Peyer's patch (tissue), 4 donors: ENCODE data around the gene C3orf22. TPM values are rescaled to one million over a fixed set of nuclear protein-coding genes. Genes with fewer than 3 reads are reported as not detected.
A peak's percentile ranks its signal among the peaks of the same experiment; 100 is the strongest.

ENCODE experiments used
- DNase-seq, 3 donors: peaks; one replicate each; pipeline ENCODE4 v3.0.0-alpha.2; 2017 to 2019
- H3K27ac ChIP-seq, 4 donors: fragments of 200-600 bp; sonication (generic); one replicate each; pipeline ENCODE4 v1.5.1; 2016 to 2019
- H3K27me3 ChIP-seq, 2 donors: fragments of 200-600 bp; sonication (generic); one replicate each; pipeline ENCODE4 v1.5.1; 2019
- H3K36me3 ChIP-seq, 3 donors: fragments of 200-600 bp; sonication (generic); one replicate each; pipeline ENCODE4 v1.5.1; 2016 to 2019
- H3K4me1 ChIP-seq, 4 donors: fragments of 200-600 bp; sonication (generic); one replicate each; pipeline ENCODE4 v1.5.1; 2016 to 2019
- H3K4me3 ChIP-seq, 4 donors: fragments of 200-600 bp; sonication (generic); 1 replicate in 3 of 4; 2 replicates in 1 of 4; pipeline ENCODE4 v1.5.1; 2016 to 2019; ENCODE audit warnings: mild to moderate bottlenecking in 1 of 4
- H3K9me3 ChIP-seq, 4 donors: fragments of 200-600 bp; sonication (generic); one replicate each; pipeline ENCODE4 v1.5.1; 2016 to 2019; ENCODE audit warnings: mild to moderate bottlenecking in 1 of 4
- CTCF ChIP-seq, 6 experiments: fragments of 450-650 bp in 4 of 6; fragments of 200-600 bp in 2 of 6; sonication (generic) in 1 of 6; IDR thresholded peaks; one replicate each; pipeline ENCODE4 v1.5.1; 2017 to 2019; ENCODE audit warnings: antibody characterized with exemption in 6 of 6, mild to moderate bottlenecking in 3 of 6, moderate library complexity in 1 of 6
- POLR2A ChIP-seq, 2 donors: fragments of 450-650 bp; IDR thresholded peaks; one replicate each; pipeline ENCODE4 v1.5.1; 2017; ENCODE audit warnings: antibody characterized with exemption in 2 of 2, mild to moderate bottlenecking in 2 of 2, moderate library complexity in 2 of 2
- total RNA-seq, 4 donors: library from RNA; depleted of rRNA; stranded (reverse); fragments of >200 nt; gene quantifications; one replicate each; pipeline ENCODE4 v1.1.0, GENCODE V29; 2016

Gene C3orf22
- total RNA-seq, 4 donors from 2014 or later, result not detected

DNA sequence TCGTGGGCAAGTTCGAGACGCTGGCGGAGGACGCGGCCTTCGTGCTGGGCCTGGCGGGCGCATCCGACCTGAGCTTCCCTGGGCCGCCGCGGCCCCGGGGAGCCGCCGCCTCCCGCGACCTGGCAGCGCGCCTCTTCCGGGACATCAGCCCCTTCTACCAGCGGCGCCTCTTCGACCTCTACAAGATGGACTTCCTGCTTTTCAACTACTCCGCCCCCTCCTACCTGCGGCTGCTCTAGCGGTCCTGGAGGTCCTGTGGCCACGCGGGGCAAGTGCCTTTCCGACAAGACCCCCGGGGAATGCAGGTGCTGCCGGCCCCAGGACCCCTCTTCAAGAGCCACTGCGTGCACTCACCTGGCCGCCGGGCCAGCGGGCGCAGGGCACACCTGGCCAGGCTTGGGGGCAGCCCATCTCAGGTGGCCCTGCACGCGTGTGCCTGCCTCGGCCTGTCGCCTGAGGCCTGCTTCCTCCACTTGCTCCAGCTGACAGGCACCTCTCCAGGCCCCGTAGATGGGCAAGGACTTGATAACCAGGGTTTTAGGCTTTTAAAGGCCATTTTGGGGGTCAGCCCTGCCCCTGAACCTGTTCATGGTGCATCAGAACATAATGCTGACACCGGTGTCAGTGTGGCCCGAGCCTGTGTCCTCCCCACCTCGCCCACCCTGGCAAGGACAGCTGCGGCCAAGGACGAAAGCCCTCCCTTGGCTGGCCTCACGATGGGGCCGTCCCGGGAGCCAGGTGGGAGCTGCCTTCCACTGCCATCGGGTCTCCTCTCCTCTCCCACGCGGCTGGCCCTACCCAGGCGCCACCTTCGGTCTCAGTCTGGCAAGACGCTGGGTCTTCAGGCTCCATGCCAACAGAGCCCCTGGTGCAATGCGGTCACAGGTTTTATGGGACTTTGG is 16.1 kb downstream of the C3orf22 start:
- peak; percentile 6 to 42 (median 38) for DNase-seq
- Histone ChIP-seq H3K27ac (no peak overlapping the region), H3K27me3 (no peaks in the 10 kb centered on the region), H3K36me3 (no peaks in the 10 kb centered on the region), H3K9me3 (no peaks in the 10 kb centered on the region), H3K4me3 (no peak overlapping the region), H3K4me1 (no peaks in the 10 kb centered on the region)
- no peak for TF ChIP-seq POLR2A (IDR thresholded peaks at IDR 0.05)
- TF ChIP-seq CTCF (IDR thresholded peaks at IDR 0.05), result no peak

DNA sequence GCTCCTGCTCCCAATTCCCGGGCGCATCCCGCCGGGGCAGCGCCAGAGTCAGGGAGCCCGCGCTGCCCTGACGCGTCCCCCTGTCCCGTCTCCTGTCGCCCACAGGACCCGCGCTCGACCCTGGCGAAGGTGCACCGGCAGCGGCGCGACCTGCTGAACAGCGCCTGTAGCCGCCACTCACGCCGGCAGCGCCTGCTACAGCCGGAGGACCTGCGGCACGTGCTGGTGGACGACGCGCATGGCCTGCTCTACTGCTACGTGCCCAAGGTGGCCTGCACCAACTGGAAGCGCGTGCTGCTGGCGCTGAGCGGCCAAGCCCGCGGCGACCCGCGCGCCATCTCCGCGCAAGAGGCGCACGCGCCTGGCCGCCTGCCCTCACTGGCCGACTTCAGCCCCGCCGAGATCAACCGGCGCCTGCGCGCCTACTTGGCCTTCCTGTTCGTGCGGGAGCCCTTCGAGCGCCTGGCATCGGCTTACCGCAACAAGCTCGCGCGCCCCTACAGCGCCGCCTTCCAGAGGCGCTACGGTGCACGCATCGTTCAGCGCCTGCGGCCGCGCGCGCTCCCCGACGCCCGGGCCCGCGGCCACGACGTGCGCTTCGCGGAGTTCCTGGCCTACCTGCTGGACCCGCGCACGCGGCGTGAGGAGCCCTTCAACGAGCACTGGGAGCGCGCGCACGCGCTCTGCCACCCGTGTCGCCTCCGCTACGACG is 16.9 kb downstream of the C3orf22 start:
- TF ChIP-seq POLR2A (IDR thresholded peaks at IDR 0.05) (no peak), CTCF (IDR thresholded peaks at IDR 0.05) (no peak)
- Histone ChIP-seq H3K36me3 (no peaks in the 10 kb centered on the region), H3K27me3 (no peaks in the 10 kb centered on the region), H3K4me1 (no peaks in the 10 kb centered on the region), H3K27ac (no peak overlapping the region), H3K9me3 (no peaks in the 10 kb centered on the region), H3K4me3 (no peak overlapping the region)
- DNase-seq, result peak in 2 of 3 donors; percentile 20 to 29

GRCh38 chr3:126540951-126541627 is 17.6 kb downstream of the C3orf22 start:
- Histone ChIP-seq H3K27me3 (no peaks in the 10 kb centered on the region), H3K4me3 (no peak overlapping the region), H3K36me3 (no peaks in the 10 kb centered on the region), H3K4me1 (no peaks in the 10 kb centered on the region), H3K9me3 (no peaks in the 10 kb centered on the region), H3K27ac (no peak overlapping the region)
- DNase-seq, result peak in 2 of 3 donors; percentile 32 to 36
- TF ChIP-seq CTCF (IDR thresholded peaks at IDR 0.05), result no peak

- H3K9me3 ChIP-seq, result no peaks in the 10 kb centered on the region
- H3K36me3 ChIP-seq, result no peaks in the 10 kb centered on the region
- no peaks in the 10 kb centered on the region for H3K4me1 ChIP-seq
- no peak overlapping the region for H3K27ac ChIP-seq
- DNase-seq, result peak in 2 of 3 donors; percentile 34 to 43
- H3K27me3 ChIP-seq, result no peaks in the 10 kb centered on the region
- H3K4me3 ChIP-seq, result no peak overlapping the region
- TF ChIP-seq CTCF (IDR thresholded peaks at IDR 0.05) (no peak), POLR2A (IDR thresholded peaks at IDR 0.05) (no peak)
Measured at GRCh38 chr3:126540342-126540849, 18.3 kb downstream of the C3orf22 start.

DNA sequence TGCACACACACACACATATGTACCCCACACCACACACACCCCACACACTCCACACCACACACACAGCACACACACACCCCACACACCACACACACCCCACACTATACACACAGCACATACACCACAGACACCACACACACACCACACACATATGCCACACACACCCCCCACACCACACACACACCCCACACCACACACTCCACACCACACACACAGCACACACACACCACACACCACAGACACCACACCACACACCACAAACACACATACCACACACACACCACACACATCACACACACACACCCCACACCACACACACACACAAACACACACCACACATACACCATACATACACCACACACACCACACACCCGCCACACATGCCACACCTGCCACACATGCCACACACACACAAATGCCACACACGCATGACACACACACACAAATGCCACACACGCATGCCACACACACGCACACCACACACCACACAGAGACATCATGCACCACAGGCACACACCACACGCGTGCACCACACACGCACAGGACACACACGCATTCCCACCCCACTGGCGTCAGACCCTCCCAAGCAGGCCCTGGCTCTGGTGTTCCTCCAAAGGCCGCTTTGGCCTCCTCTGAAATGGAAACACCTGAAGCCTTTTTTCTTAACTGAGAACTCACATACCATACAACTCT is 19.0 kb downstream of the C3orf22 start:
- TF ChIP-seq POLR2A (IDR thresholded peaks at IDR 0.05) (no peak), CTCF (IDR thresholded peaks at IDR 0.05) (no peak)
- peak in 2 of 3 donors; percentile 16 to 34 for DNase-seq
- H3K4me3 ChIP-seq, result no peak overlapping the region
- no peaks in the 10 kb centered on the region for H3K36me3 ChIP-seq
- no peaks in the 10 kb centered on the region for H3K9me3 ChIP-seq
- no peaks in the 10 kb centered on the region for H3K4me1 ChIP-seq
- no peaks in the 10 kb centered on the region for H3K27me3 ChIP-seq
- no peak overlapping the region for H3K27ac ChIP-seq
